ENCODE data around the gene IL19. TPM values are rescaled to one million over a fixed set of nuclear protein-coding genes. Genes with fewer than 3 reads are reported as not detected.
A peak's percentile ranks its signal among the peaks of the same experiment; 100 is the strongest.

IL19 gene
- total and polyA plus RNA-seq, 9 of the 15 experiments (the other 6 are each of a cell fraction or from before 2014, with no cell fraction given): not detected

- TF ChIP-seq, protein P1, sequence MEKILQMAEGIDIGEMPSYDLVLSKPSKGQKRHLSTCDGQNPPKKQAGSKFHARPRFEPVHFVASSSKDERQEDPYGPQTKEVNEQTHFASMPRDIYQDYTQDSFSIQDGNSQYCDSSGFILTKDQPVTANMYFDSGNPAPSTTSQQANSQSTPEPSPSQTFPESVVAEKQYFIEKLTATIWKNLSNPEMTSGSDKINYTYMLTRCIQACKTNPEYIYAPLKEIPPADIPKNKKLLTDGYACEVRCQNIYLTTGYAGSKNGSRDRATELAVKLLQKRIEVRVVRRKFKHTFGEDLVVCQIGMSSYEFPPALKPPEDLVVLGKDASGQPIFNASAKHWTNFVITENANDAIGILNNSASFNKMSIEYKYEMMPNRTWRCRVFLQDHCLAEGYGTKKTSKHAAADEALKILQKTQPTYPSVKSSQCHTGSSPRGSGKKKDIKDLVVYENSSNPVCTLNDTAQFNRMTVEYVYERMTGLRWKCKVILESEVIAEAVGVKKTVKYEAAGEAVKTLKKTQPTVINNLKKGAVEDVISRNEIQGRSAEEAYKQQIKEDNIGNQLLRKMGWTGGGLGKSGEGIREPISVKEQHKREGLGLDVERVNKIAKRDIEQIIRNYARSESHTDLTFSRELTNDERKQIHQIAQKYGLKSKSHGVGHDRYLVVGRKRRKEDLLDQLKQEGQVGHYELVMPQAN (IDR thresholded peaks at IDR 0.05; ENCODE audit: borderline replicate concordance): no peak
- TF ChIP-seq PHTF2 (CRISPR knock-in tag; IDR thresholded peaks at IDR 0.05) (no peak), HIVEP1 (CRISPR knock-in tag; IDR thresholded peaks at IDR 0.05) (no peak), IRF2 (CRISPR knock-in tag; IDR thresholded peaks at IDR 0.05) (no peak), SRSF3 (IDR thresholded peaks at IDR 0.05; ENCODE audit: insufficient read depth, low read length) (no peak), CHAMP1 (IDR thresholded peaks at IDR 0.05) (peak; percentile 28; the same call in 1 of the 2 replicates), ZNF507 (tag; conservative IDR thresholded peaks at IDR 0.05) (no peak; the same call in 1 of the 2 replicates), CBX1 (IDR thresholded peaks at IDR 0.05; ENCODE audit: low read depth) (no peak), GTF2A2 (tag; IDR thresholded peaks at IDR 0.05) (no peak), BHLHE40 (IDR thresholded peaks at IDR 0.05; ENCODE audit: low read length) (peak; percentile 27; the same call in 1 of the 2 replicates), NFRKB (IDR thresholded peaks at IDR 0.05; ENCODE audit: low read depth) (peak; percentile 79; the same call in 1 of the 2 replicates), BRD4 (IDR thresholded peaks at IDR 0.05) (no peak), ZNF3 (CRISPR knock-in tag; IDR thresholded peaks at IDR 0.05) (peak; percentile 32; the same call in 1 of the 2 replicates), U2AF1 (optimal IDR thresholded peaks at IDR 0.05; ENCODE audit: low read depth, low read length) (no peak), PBX2 (CRISPR knock-in tag; IDR thresholded peaks at IDR 0.05; ENCODE audit: low read depth) (no peak), PBX2 (tag; conservative IDR thresholded peaks at IDR 0.05; ENCODE audit: low read depth) (peak; percentile 51; the same call in 1 of the 2 replicates), SMARCC2 (IDR thresholded peaks at IDR 0.05; ENCODE audit: low read depth) (peak; percentile 64; the same call in 1 of the 2 replicates), FOXK2 (conservative IDR thresholded peaks at IDR 0.05 in 1 of 2, IDR thresholded peaks at IDR 0.05 in 1 of 2; ENCODE audit: low read depth in 2 of 2) (peak in 1 of 2 experiments; percentile 31; a peak in 1 of 4 replicates), TAF7 (tag; IDR thresholded peaks at IDR 0.05) (no peak), TCF7 (IDR thresholded peaks at IDR 0.05; ENCODE audit: borderline replicate concordance) (no peak), RFX1 (IDR thresholded peaks at IDR 0.05) (no peak), THRAP3 (IDR thresholded peaks at IDR 0.05; ENCODE audit: borderline replicate concordance) (peak; percentile 45; the same call in 1 of the 2 replicates)
Measured at GRCh38 chr1:206816390-206817287, 46.1 kb downstream of the IL19 start (continued).

All from K562 (cell line).